GM18867 (cell line): ENCODE data around the gene ENO4.
A peak's percentile ranks its signal among the peaks of the same experiment; 100 is the strongest.

ENCODE experiments used
- ATAC-seq: cut with Tn5 transposase; IDR thresholded peaks from one replicate; pipeline ENCODE4 v1.9.1; 2021; ENCODE audit warnings: mild to moderate bottlenecking, moderate library complexity; ENCODE audit not compliant: unreplicated experiment

Gene ENO4

GRCh38 chr10:116849248-116850057, at the start of gene ENO4:
ENO4 (plus strand) TSS chr10:116849499; CDS start chr10:116849567, 68 bp downstream.
- peak; percentile 63 for ATAC-seq

GRCh38 chr10:116800286-116800929, 48.9 kb upstream of the ENO4 start:
- no peak for ATAC-seq

GRCh38 chr10:116801658-116802057, 47.6 kb upstream of the ENO4 start:
- no peak for ATAC-seq

- ATAC-seq, result no peak
These were observed 46.8 kb upstream of the ENO4 start for GRCh38 chr10:116802474-116802873.

- no peak for ATAC-seq
These were observed 46.4 kb upstream of the ENO4 start for GRCh38 chr10:116802876-116803275.

GRCh38 chr10:116803451-116804249, 45.6 kb upstream of the ENO4 start:
- no peak for ATAC-seq

- no peak for ATAC-seq
These were observed 40.6 kb upstream of the ENO4 start for GRCh38 chr10:116808706-116809105.

- ATAC-seq, result no peak
These were observed 39.7 kb upstream of the ENO4 start for GRCh38 chr10:116809483-116810119.

GRCh38 chr10:116810120-116810500, 39.2 kb upstream of the ENO4 start:
- ATAC-seq, result no peak

GRCh38 chr10:116810895-116811294, 38.4 kb upstream of the ENO4 start:
- ATAC-seq, result no peak

- no peak for ATAC-seq
These were observed 37.6 kb upstream of the ENO4 start for GRCh38 chr10:116811691-116812090.

GRCh38 chr10:116815641-116816415, 33.5 kb upstream of the ENO4 start:
- no peak for ATAC-seq

GRCh38 chr10:116817178-116817577, 32.1 kb upstream of the ENO4 start:
- ATAC-seq, result no peak

- ATAC-seq, result no peak
These were observed 31.4 kb upstream of the ENO4 start for GRCh38 chr10:116817780-116818343.

GRCh38 chr10:116819999-116820677, 29.2 kb upstream of the ENO4 start:
- no peak for ATAC-seq

GRCh38 chr10:116825901-116826300, 23.4 kb upstream of the ENO4 start:
- ATAC-seq, result no peak

GRCh38 chr10:116826803-116827202, 22.5 kb upstream of the ENO4 start:
- ATAC-seq, result no peak

GRCh38 chr10:116827214-116827671, 22.1 kb upstream of the ENO4 start:
- ATAC-seq, result no peak

GRCh38 chr10:116828116-116828515, 21.2 kb upstream of the ENO4 start:
- no peak for ATAC-seq
